Adrenal gland (tissue), 12 donors: ENCODE results near the gene TP53TG5. TPM values are rescaled to one million over a fixed set of nuclear protein-coding genes. Genes with fewer than 3 reads are reported as not detected.

Experiments used
- DNase-seq, 7 donors: peaks; one replicate each; pipeline ENCODE4 v3.0.0-alpha.2; 2019 to 2020
- H3K27ac ChIP-seq, 5 donors: fragments of 200-600 bp; sonication (generic) in 4 of 5; 1 replicate in 3 of 5; 2 replicates in 2 of 5; pipeline versions ENCODE4 v1.5.1 to v1.8.0; 2016 to 2020; ENCODE audit warnings: mild to moderate bottlenecking in 1 of 5
- H3K27me3 ChIP-seq: fragments of 200-600 bp; 2 replicates; pipeline ENCODE4 v1.8.0; 2021
- H3K36me3 ChIP-seq, 2 donors: fragments of 200-600 bp; replicated peaks in 1 of 2; 1 replicate in 1 of 2; 2 replicates in 1 of 2; pipeline versions ENCODE4 v1.5.1 to v1.8.0; 2018 to 2022
- H3K4me1 ChIP-seq, 2 donors: fragments of 200-600 bp; replicated peaks in 1 of 2; 1 replicate in 1 of 2; 2 replicates in 1 of 2; pipeline versions ENCODE4 v1.5.1 to v1.8.0; 2018 to 2021
- H3K4me3 ChIP-seq, 4 donors: fragments of 200-600 bp; sonication (generic) in 3 of 4; one replicate each; pipeline ENCODE4 v1.5.1; 2016 to 2018
- H3K9me3 ChIP-seq, 3 donors: fragments of 200-600 bp; sonication (generic) in 1 of 3; replicated peaks in 1 of 3; 1 replicate in 2 of 3; 2 replicates in 1 of 3; pipeline versions ENCODE4 v1.5.1 to v1.8.0; 2016 to 2021
- CTCF ChIP-seq, 6 experiments: fragments of 450-650 bp in 4 of 6; fragments of 200-600 bp in 2 of 6; sonication (generic) in 1 of 6; IDR thresholded peaks; 1 replicate in 5 of 6; 2 replicates in 1 of 6; pipeline versions ENCODE4 v1.5.1 to v1.8.0; 2016 to 2021; ENCODE audit warnings: antibody characterized with exemption in 6 of 6, mild to moderate bottlenecking in 2 of 6, moderate library complexity in 1 of 6
- POLR2A ChIP-seq, 2 donors: fragments of 450-650 bp; IDR thresholded peaks; one replicate each; pipeline ENCODE4 v1.6.1; 2017; ENCODE audit warnings: antibody characterized with exemption in 2 of 2, mild to moderate bottlenecking in 2 of 2, moderate library complexity in 1 of 2
- WGBS, 4 donors: extraction: QIAGEN DNeasy Blood & Tissue Kit in 2 of 4; methylation state at CpG; one replicate each; pipeline versions ENCODE4 v1.1.5 to v1.1.7; 2013 to 2017; 5-methylcytosine and 5-hydroxymethylcytosine counted together
- intact Hi-C, 2 donors: fragments of 100-400 bp; cut with DNase I; formaldehyde crosslinking; loops; one replicate each; pipeline versions ENCODE4 v1.14.1 to v1.15.0; 2022 to 2023
- polyA plus RNA-seq, 3 donors: library from polyadenylated mRNA; stranded (reverse); fragments of 200-250 nt in 2 of 3; fragments of 350-450 nt in 1 of 3; fragmentation: Illumina TruSeq in 1 of 3; extraction: RNeasy Lipid Tissue Mini Kit (QIAGEN cat#74804) in 1 of 3; gene quantifications; one replicate each; pipeline ENCODE4 v1.2.3, GENCODE V29; 2013 to 2014
- total RNA-seq, 9 donors: library from RNA; depleted of rRNA in 4 of 9; stranded (reverse); fragments of >200 nt in 4 of 9; fragments of 120-200 nt in 1 of 9; fragmentation: NEBNext Ultra II Directional in 1 of 9; extraction: Animal tissue kit (Norgen Biotek cat#: 25700) in 1 of 9; gene quantifications; one replicate each; pipeline versions ENCODE4 v1.1.0 to v1.2.4, GENCODE V29; 2013 to 2023
- donor health status: healthy with polysubstance abuse.
- donor health status: Bipolar disorder and iron deficiency.
- donor health status: DM: yes; HTN: yes; CAD: no.
- donor health status: DM: no; HTN: no; CAD: no.
- donor health status: DM: no; HTN: no; CAD: no.
- donor health status: DM: yes; HTN: yes; CAD: no.

The TP53TG5 gene
- total and polyA plus RNA-seq, 12 donors = 0.24 to 0.78 (median 0.49) TPM; not detected in 8

- Histone ChIP-seq H3K4me3 (no peak overlapping the region), H3K27ac (peak overlapping the region in 1 of 5 donors; percentile 61), H3K9me3 (no peaks in the 10 kb centered on the region), H3K4me1 (peaks cover 0 to 13% of the 10 kb centered on the region in 2 donors), H3K36me3 (peaks cover 0 to 23% of the 10 kb centered on the region in 2 donors), H3K27me3 (no peaks in the 10 kb centered on the region)
- intact Hi-C loops = no loop called here
- peak in 2 of 7 donors; percentile 45 to 46 for DNase-seq
- WGBS, 4 donors = 60 to 70% (median 65%) methylated on average over 6 of the region's 6 CpGs
- TF ChIP-seq CTCF (IDR thresholded peaks at IDR 0.05) = no peak
- TF ChIP-seq POLR2A (IDR thresholded peaks at IDR 0.05) = no peak
Observed at GRCh38 chr20:45368221-45368980, 9.7 kb downstream of the TP53TG5 start.

GRCh38 chr20:45367126-45367525 lies 11.0 kb downstream of the TP53TG5 start:
- H3K27me3 ChIP-seq = no peaks in the 10 kb centered on the region
- no peak for DNase-seq
- peaks cover 0 to 23% of the 10 kb centered on the region in 2 donors for H3K36me3 ChIP-seq
- H3K9me3 ChIP-seq = no peaks in the 10 kb centered on the region
- TF ChIP-seq CTCF (IDR thresholded peaks at IDR 0.05) (no peak), POLR2A (IDR thresholded peaks at IDR 0.05) (no peak)
- H3K4me1 ChIP-seq = peaks cover 0 to 11% of the 10 kb centered on the region in 2 donors
- no peak overlapping the region for H3K4me3 ChIP-seq
- H3K27ac ChIP-seq = peak overlapping the region in 1 of 5 donors; percentile 29
- intact Hi-C loops = no loop called here

- DNase-seq = no peak
- Histone ChIP-seq H3K36me3 (peaks cover 0 to 23% of the 10 kb centered on the region in 2 donors), H3K4me1 (peaks cover 0 to 11% of the 10 kb centered on the region in 2 donors), H3K9me3 (no peaks in the 10 kb centered on the region), H3K27ac (peak overlapping the region in 1 of 5 donors; percentile 29), H3K27me3 (no peaks in the 10 kb centered on the region), H3K4me3 (no peak overlapping the region)
- TF ChIP-seq CTCF (IDR thresholded peaks at IDR 0.05) (no peak), POLR2A (IDR thresholded peaks at IDR 0.05) (no peak)
- WGBS, 4 donors = 88 to 95% (median 93%) methylated on average over 11 of the region's 11 CpGs
- intact Hi-C loops = no loop called here
Observed at GRCh38 chr20:45366631-45367030, 11.5 kb downstream of the TP53TG5 start.

GRCh38 chr20:45366192-45366591 lies 11.9 kb downstream of the TP53TG5 start:
- Histone ChIP-seq H3K4me3 (no peak overlapping the region), H3K36me3 (peaks cover 0 to 23% of the 10 kb centered on the region in 2 donors)
- intact Hi-C loops = no loop called here

More at GRCh38 chr20:45366192-45366591, 11.9 kb downstream of the TP53TG5 start:
- no peak for TF ChIP-seq CTCF (IDR thresholded peaks at IDR 0.05)
- no peak for TF ChIP-seq POLR2A (IDR thresholded peaks at IDR 0.05)
- no peak for DNase-seq
- WGBS, 4 donors = 78 to 95% (median 87%) methylated on average over 1 of the region's 1 CpG
- Histone ChIP-seq H3K4me1 (peaks cover 0 to 11% of the 10 kb centered on the region in 2 donors), H3K9me3 (no peaks in the 10 kb centered on the region), H3K27me3 (no peaks in the 10 kb centered on the region), H3K27ac (no peak overlapping the region)
